Esophagus muscularis mucosa (tissue), 3 donors: ENCODE results near the gene MAP4K4.

ENCODE experiments used
- CTCF ChIP-seq, 3 experiments: fragments of 200-600 bp in 2 of 3; fragments of 450-650 bp in 1 of 3; sonication (generic) in 2 of 3; IDR thresholded peaks; one replicate each; pipeline ENCODE4 v1.5.1; 2017 to 2019; ENCODE audit warnings: antibody characterized with exemption in 3 of 3, mild to moderate bottlenecking in 2 of 3, moderate library complexity in 1 of 3
- POLR2A ChIP-seq: fragments of 450-650 bp; IDR thresholded peaks from one replicate; pipeline ENCODE4 v1.6.1; 2017; ENCODE audit warnings: antibody characterized with exemption, moderate library complexity, mild to moderate bottlenecking, low read depth

- TF ChIP-seq CTCF (IDR thresholded peaks at IDR 0.05) (no peak), POLR2A (no peak)
These were observed 202.9 kb downstream of the MAP4K4 start for GRCh38 chr2:101900375-101900774.
